ENCODE data around the gene STUB1. TPM values are rescaled to one million over a fixed set of nuclear protein-coding genes. Genes with fewer than 3 reads are reported as not detected.

The STUB1 gene
- total and polyA plus RNA-seq, 2 of the 8 experiments (the other 6 are each of a cell fraction or from before 2014, with no cell fraction given) = 89.9 to 103 TPM

- H3K36me3 ChIP-seq (ENCODE audit: control insufficient read depth in 2 of 4, insufficient read depth in 4 of 4, low read length in 3 of 4) = no peaks in the 10 kb centered on the region
- CTCF ChIA-PET (ENCODE audit: partially characterized antibody) = interaction anchor here (0.8 to 33.4 kb wide), 7 partner anchors 11 to 168 kb away, joined by 3 to 977 read pairs (median 5); partner anchors contain the start of genes ANTKMT, CCDC78, CHTF18 and CIAO3
- H3K27ac ChIP-seq (ENCODE audit: low read depth, low read length) = no peak overlapping the region
- peak overlapping the region; percentile 17; the same call in 1 of the 2 replicates for H4K8ac ChIP-seq (ENCODE audit: extremely low read depth, insufficient read depth, low read length)
- POLR2A ChIA-PET (ENCODE audit: partially characterized antibody) = interaction anchor here (0.8 to 20.9 kb wide), 5 partner anchors 13 to 69 kb away, joined by 3 to 353 read pairs (median 4); partner anchors contain the start of genes ANTKMT, CCDC78, HAGHL and JMJD8
- H3K27me3 ChIP-seq (replicated peaks in 1 of 4; ENCODE audit: control insufficient read depth in 3 of 4, extremely low read depth in 1 of 4, insufficient read depth in 3 of 4, low read length in 3 of 4) = peaks cover 1 to 56% (median 29%) of the 10 kb centered on the region in 4 experiments
- H3K4me2 ChIP-seq (ENCODE audit: insufficient read depth in 1 of 2, low read depth in 2 of 2, low read length in 2 of 2) = 0 out of 4 replicates have a peak overlapping the region, but pooled peaks of 1 of the 2 experiments have one; percentile 53
- DNase-seq (ENCODE audit: low read depth in 1 of 2, low spot score in 2 of 2) = no peak
- peaks cover 2 to 4% of the 10 kb centered on the region in 2 experiments for H4K20me1 ChIP-seq (replicated peaks in 1 of 2; ENCODE audit: control insufficient read depth in 1 of 2, insufficient read depth in 2 of 2, low read length in 2 of 2)
- H3K14ac ChIP-seq (ENCODE audit: insufficient read length) = no peak overlapping the region
- no peak overlapping the region for H2BK120ac ChIP-seq (replicated peaks; ENCODE audit: low read depth, low read length)
- H4K5ac ChIP-seq (ENCODE audit: insufficient read length, low read depth, low read length) = no peak overlapping the region
- peak overlapping the region; percentile 75; the same call in 1 of the 2 replicates for H2AK5ac ChIP-seq (ENCODE audit: low read depth, low read length)
- H3K79me1 ChIP-seq (ENCODE audit: low read depth, low read length) = no peaks in the 10 kb centered on the region
- H3K18ac ChIP-seq (ENCODE audit: extremely low read depth, low read length) = no peak overlapping the region
- H3K4me3 ChIP-seq (ENCODE audit: extremely low read depth in 1 of 4, insufficient read depth in 2 of 4, low read depth in 3 of 4, low read length in 4 of 4) = no peak overlapping the region
- H3K56ac ChIP-seq (replicated peaks; ENCODE audit: insufficient read length, low read depth, low read length) = no peak overlapping the region
- H3K23ac ChIP-seq (ENCODE audit: insufficient read length) = no peak overlapping the region
- H2BK20ac ChIP-seq (ENCODE audit: low read length) = no peak overlapping the region
- H2BK12ac ChIP-seq (ENCODE audit: low read depth, low read length) = no peak overlapping the region
- no peak overlapping the region for H2AFZ ChIP-seq (ENCODE audit: low read length)
- no peak overlapping the region for H3K4ac ChIP-seq (replicated peaks; ENCODE audit: insufficient read length, low read depth, low read length)
- no peak overlapping the region for H3K9ac ChIP-seq (replicated peaks in 1 of 4; ENCODE audit: extremely low read depth in 1 of 4, low read depth in 3 of 4, low read length in 3 of 4)
- WGBS, 2 experiments (ENCODE audit: extremely low coverage in 1 of 2, insufficient coverage in 1 of 2, insufficient read length in 1 of 2, insufficient replicate concordance in 2 of 2, low coverage in 1 of 2, low lambda C conversion rate in 2 of 2, missing lambda C conversion rate in 1 of 2) = 88% methylated on average over 11 of the region's 11 CpGs; no CpG with 5 or more reads in 1 of the 2 experiments
- H3K9me3 ChIP-seq (ENCODE audit: insufficient read depth in 2 of 2, low read depth in 1 of 2, low read length in 1 of 2) = no peaks in the 10 kb centered on the region
- peaks cover 0 to 23% (median 14%) of the 10 kb centered on the region in 4 experiments; a peak in 5 of 7 replicates for H3K4me1 ChIP-seq (replicated peaks in 1 of 4; ENCODE audit: control insufficient read depth in 3 of 4, insufficient read depth in 4 of 4, low read length in 3 of 4)
- H2BK5ac ChIP-seq (ENCODE audit: low read depth, low read length) = no peak overlapping the region
- H3K23me2 ChIP-seq (ENCODE audit: low read depth, low read length) = peaks cover 11% of the 10 kb centered on the region; the same call in 1 of the 2 replicates
- H3K79me2 ChIP-seq (ENCODE audit: control insufficient read depth in 1 of 2, insufficient read depth in 2 of 2, low read length in 2 of 2) = no peaks in the 10 kb centered on the region
- no peak overlapping the region for H2BK15ac ChIP-seq (ENCODE audit: low read length)
- H4K91ac ChIP-seq (replicated peaks; ENCODE audit: insufficient read length, low read length) = no peak overlapping the region
- no peak for FAIRE-seq
- no peak for TF ChIP-seq HDAC6 (IDR thresholded peaks at IDR 0.05; ENCODE audit: low read depth, low read length)
- no peak for TF ChIP-seq GTF2F1 (IDR thresholded peaks at IDR 0.05; ENCODE audit: borderline replicate concordance, low read depth, low read length)
- no peak for TF ChIP-seq SIX5 (IDR thresholded peaks at IDR 0.05; ENCODE audit: low read depth, low read length)
- no peak for TF ChIP-seq YY1 (IDR thresholded peaks at IDR 0.05; ENCODE audit: low read depth, low read length)
- no peak for TF ChIP-seq BRCA1 (IDR thresholded peaks at IDR 0.05; ENCODE audit: low read depth, low read length)
- TF ChIP-seq KDM1A (IDR thresholded peaks at IDR 0.05; ENCODE audit: borderline replicate concordance, low read length) = no peak
- no peak for TF ChIP-seq JUN (IDR thresholded peaks at IDR 0.05; ENCODE audit: low read depth, low read length)
- TF ChIP-seq HDAC2 (IDR thresholded peaks at IDR 0.05; ENCODE audit: borderline replicate concordance in 1 of 2, low read depth in 2 of 2, low read length in 2 of 2) = no peak
- no peak for TF ChIP-seq JUND (IDR thresholded peaks at IDR 0.05; ENCODE audit: low read length)
- TF ChIP-seq RFX5 (IDR thresholded peaks at IDR 0.05; ENCODE audit: borderline replicate concordance, low read depth, low read length) = no peak
- TF ChIP-seq CHD1 (IDR thresholded peaks at IDR 0.05; ENCODE audit: low read depth, low read length) = no peak
Measured at GRCh38 chr16:714079-714478, 33.9 kb downstream of the STUB1 start.
